GM18519 (cell line): Measurements from ENCODE around the gene ARHGAP26.

ENCODE experiments used
- ATAC-seq: cut with Tn5 transposase; IDR thresholded peaks from one replicate; pipeline ENCODE4 v1.9.1; 2021; ENCODE audit warnings: mild to moderate bottlenecking, moderate library complexity; ENCODE audit not compliant: unreplicated experiment, low FRiP score

Gene ARHGAP26

GRCh38 chr5:143002459-143003327 is 232.5 kb downstream of the ARHGAP26 start:
- ATAC-seq: peak; percentile 83

DNA sequence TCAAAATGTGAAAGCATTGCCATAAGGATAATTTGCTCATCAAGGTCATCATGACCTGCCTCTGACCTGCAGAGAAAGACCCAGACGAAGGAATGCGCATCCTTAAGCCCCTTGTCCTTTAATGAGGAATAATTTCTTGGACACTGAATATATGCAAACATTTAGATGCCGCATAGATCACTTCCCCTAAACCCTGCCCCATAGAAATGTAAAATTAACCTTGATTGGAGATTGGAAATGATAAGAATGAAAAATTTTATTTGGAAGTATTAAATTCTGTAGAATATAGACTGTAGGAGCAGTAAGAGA is 233.1 kb downstream of the ARHGAP26 start:
- ATAC-seq: no peak

- ATAC-seq: no peak
Measured at GRCh38 chr5:143004361-143005145, 234.4 kb downstream of the ARHGAP26 start.

DNA sequence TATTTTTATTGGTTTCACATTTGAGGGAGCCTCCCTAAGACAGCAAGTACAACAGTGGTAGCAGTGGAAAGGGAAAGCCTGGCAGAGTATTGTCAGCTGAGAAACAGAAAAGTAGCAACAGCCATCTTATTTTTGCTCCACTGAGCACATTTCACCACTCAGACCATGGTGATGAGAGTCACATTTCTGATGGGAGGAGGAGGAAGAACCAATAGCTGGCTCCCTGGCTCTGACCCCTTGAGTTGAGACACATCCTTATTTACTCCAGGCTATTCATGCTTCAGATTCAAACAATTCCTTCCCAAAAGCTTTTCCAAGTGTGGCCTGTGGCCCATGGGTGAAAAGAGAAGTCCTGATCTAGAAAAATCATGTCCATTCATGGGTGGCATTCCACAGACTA is 236.3 kb downstream of the ARHGAP26 start:
- no peak for ATAC-seq

- ATAC-seq: no peak
Measured at GRCh38 chr5:143008032-143008431, 237.9 kb downstream of the ARHGAP26 start.

DNA sequence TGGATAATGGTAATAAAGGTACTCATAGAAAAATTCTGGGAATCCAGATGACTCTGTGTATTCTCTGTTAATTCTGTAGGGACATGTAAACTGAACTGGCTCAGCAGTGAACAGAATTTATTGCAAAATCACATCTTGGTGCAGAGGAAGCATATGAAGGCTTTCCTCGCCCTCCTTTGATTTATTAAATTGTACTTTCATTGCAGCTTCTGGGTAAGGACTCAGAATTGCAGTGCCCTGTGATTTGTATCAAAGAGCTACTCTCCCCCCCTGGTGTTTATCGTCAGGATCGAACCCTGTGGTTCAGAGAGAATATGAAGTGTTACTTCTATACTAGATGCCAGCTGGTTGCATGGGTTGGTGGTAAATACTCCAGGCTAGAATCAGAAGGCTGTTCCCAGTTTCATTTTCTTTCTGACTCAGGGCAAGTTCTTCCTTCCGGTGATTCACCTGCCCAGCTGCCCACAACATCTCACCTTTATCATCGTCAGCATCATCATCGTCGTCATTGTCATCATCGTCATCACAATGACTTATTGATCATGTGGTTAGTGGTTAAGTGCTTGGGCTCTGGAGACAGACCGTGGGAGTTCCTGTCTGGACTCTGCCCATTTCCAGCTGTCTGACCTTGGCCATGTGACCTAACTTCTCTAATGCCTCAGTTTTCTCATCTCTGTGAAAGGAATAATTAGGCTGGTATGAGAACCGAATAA is 238.8 kb downstream of the ARHGAP26 start:
- peak; percentile 62 for ATAC-seq

- ATAC-seq: no peak
Measured at GRCh38 chr5:143010351-143010750, 240.2 kb downstream of the ARHGAP26 start.

- no peak for ATAC-seq
Measured at GRCh38 chr5:143011585-143011984, 241.4 kb downstream of the ARHGAP26 start.

DNA sequence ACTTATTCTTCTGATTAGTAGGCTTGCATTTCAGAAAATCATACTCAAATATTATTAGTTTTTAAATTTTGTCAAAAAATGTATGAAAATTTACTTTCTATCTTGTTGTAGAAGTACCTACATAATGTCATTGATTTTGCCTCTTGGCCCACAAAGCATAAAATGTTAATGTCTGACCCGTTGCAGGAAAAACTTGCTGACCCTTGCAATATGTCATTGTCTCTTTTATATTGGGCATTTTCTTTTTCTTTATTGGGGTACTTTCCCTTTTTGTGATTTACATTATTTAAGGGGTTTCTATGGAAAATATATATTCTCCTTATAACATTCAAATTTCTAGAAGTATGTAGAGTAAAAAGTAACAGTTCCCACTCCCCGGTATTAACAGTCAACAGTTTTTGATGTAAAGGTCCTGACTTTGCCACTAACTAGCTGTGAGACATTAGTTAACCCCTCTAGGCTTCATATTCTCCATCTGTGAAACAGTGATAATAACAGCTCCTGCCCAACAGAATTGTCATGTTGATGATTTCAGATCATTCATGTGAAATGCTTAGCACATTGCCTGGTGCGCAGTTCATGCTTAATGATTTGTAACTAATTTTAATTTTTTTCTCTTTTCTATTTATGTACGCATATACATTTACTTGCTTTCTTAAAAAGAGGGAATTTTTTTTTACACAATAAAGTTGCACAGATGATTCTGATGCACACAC is 243.2 kb downstream of the ARHGAP26 start:
- ATAC-seq: no peak

GRCh38 chr5:143014017-143014651 is 244.0 kb downstream of the ARHGAP26 start:
- ATAC-seq: no peak

- ATAC-seq: no peak
Measured at GRCh38 chr5:143016777-143017516, 246.8 kb downstream of the ARHGAP26 start.

GRCh38 chr5:143017541-143017940 is 247.4 kb downstream of the ARHGAP26 start:
- no peak for ATAC-seq

- ATAC-seq: no peak
Measured at GRCh38 chr5:143017992-143018391, 247.8 kb downstream of the ARHGAP26 start.

GRCh38 chr5:143019157-143019556 is 249.0 kb downstream of the ARHGAP26 start:
- no peak for ATAC-seq

DNA sequence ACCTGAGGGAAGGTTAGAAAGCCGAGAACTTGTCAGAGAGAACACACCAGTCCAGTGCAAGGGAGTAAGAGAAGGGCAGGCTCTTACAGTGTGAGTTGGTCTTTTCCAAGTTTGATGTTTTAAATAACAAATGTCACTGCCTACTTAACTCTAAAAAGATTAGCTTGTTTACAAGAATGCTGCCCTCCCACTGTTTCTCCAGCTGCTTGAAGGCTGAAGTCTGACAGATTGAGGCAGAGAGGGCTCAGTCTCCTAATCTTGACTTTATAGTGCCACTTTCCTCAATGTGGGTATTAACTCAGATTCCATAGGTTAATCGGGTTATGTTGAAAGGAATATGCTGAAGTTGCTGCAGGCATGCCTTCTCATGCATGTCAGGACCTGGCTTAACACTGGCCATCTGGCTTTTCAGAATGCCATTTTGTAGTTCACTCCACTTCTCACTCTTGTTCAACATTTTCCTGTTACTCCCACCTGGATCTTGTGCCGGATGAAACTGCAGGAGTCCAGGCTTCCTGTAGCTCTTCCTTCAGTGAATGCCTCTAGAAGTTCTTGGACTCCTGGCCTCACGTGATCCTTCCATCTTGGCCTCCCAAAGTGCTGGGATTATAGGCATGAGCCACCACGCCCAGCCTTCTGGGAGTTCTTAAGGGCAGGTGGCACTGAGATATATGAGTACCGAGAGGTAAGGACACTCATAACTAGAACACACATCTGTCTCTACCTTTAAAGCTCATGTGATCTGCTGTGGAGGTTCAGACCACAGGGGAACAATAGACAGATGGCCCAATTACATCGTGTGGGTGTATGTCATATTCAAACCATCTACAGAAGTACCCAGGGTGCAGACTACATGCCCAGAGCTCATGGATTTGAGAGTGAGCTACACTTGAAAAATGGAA is 249.7 kb downstream of the ARHGAP26 start:
- ATAC-seq: peak; percentile 86

DNA sequence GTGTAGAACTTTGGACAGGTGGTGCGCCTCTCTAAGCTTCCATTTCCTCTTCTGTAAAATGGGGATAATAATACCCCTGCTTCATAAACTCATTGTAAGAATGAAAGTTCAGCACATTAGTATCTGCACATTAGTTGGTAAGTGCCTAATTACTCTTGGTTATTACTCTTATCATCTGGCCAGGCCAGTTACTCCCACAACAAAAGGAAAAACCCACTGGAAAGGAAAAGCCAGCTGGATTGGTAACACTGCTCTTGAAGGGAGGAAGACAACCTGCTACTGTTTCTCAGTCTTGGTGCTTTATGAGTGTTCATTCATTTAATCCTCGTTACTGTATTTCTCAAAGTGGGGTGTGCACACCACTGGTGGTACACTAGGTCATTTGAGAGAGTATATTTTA is 251.4 kb downstream of the ARHGAP26 start:
- ATAC-seq: no peak

DNA sequence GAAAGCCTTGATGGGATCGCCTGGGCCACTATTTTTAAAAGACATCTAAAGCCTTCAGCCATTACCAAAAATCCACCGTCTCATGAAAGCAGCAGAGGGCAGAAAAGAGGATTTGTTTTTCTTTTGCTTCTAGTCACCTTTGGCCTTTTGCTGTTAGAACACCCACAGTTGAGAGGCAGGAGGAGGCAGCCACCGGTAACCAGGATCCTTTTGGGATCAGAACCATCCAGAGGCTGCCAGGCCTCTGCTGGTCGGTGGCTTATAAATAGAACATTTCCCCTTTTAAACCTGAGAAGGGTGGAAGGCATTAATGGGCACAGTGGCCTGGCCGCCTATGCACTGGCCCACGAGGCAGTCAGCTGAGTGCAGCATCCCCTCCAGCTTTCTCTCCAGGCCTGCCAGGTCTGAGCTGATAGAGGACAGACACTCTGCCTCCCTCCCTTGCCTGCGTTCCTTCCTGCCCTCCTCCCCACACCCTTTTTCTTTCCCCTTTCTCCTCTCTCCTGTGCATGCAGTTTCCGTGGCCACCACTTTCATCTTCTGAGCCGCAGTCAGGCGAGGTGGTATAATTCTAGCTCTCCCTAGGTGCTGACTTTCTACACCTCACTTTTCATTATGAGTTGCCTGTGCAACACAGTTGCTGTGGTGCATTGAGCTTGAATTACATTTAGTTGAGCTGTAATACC is 253.4 kb downstream of the ARHGAP26 start:
- peak; percentile 45 for ATAC-seq
